Mucosa of rectum (tissue), 2 donors: ENCODE results near the gene ELK3.

ENCODE experiments used
- H3K27ac ChIP-seq, 2 donors: one replicate each; pipeline ENCODE4 v1.7.0; 2013; ENCODE audit warnings: inconsistent platforms in 2 of 2, low read depth in 2 of 2, low read length in 2 of 2
- H3K27me3 ChIP-seq, 2 donors: one replicate each; pipeline ENCODE4 v1.7.0; 2013; ENCODE audit warnings: low read length in 2 of 2; ENCODE audit not compliant: control insufficient read depth in 2 of 2, insufficient read depth in 2 of 2
- H3K36me3 ChIP-seq, 2 donors: one replicate each; pipeline ENCODE4 v1.7.0; 2013; ENCODE audit warnings: low read length in 2 of 2; ENCODE audit not compliant: control insufficient read depth in 2 of 2, insufficient read depth in 2 of 2
- H3K4me1 ChIP-seq, 2 donors: one replicate each; pipeline ENCODE4 v1.7.0; 2013; ENCODE audit warnings: low read length in 2 of 2, mild to moderate bottlenecking in 1 of 2; ENCODE audit not compliant: control insufficient read depth in 2 of 2, insufficient read depth in 2 of 2
- H3K4me3 ChIP-seq, 2 donors: one replicate each; pipeline ENCODE4 v1.7.0; 2013; ENCODE audit warnings: low read length in 2 of 2
- H3K9ac ChIP-seq, 2 donors: one replicate each; pipeline ENCODE4 v1.7.0; 2013; ENCODE audit warnings: low read length in 2 of 2, low read depth in 1 of 2, mild to moderate bottlenecking in 1 of 2
- H3K9me3 ChIP-seq, 2 donors: one replicate each; pipeline ENCODE4 v1.7.0; 2013; ENCODE audit warnings: low read length in 2 of 2; ENCODE audit not compliant: control insufficient read depth in 2 of 2
- donor health status: healthy.
- donor health status: Normal muscosa, but diverticular disease.

ELK3 gene

GRCh38 chr12:96186607-96187301, 7.4 kb upstream of the ELK3 start:
- Histone ChIP-seq H3K9ac (no peak overlapping the region), H3K9me3 (no peaks in the 10 kb centered on the region), H3K36me3 (no peaks in the 10 kb centered on the region), H3K27me3 (no peaks in the 10 kb centered on the region), H3K27ac (no peak overlapping the region), H3K4me3 (no peak overlapping the region), H3K4me1 (no peaks in the 10 kb centered on the region)

GRCh38 chr12:96187956-96188355, 6.2 kb upstream of the ELK3 start:
- Histone ChIP-seq H3K4me1 (no peaks in the 10 kb centered on the region), H3K27ac (no peak overlapping the region), H3K9me3 (no peaks in the 10 kb centered on the region), H3K9ac (no peak overlapping the region), H3K36me3 (no peaks in the 10 kb centered on the region), H3K4me3 (no peak overlapping the region), H3K27me3 (no peaks in the 10 kb centered on the region)

- Histone ChIP-seq H3K4me1 (no peaks in the 10 kb centered on the region), H3K36me3 (no peaks in the 10 kb centered on the region), H3K9ac (no peak overlapping the region), H3K27me3 (no peaks in the 10 kb centered on the region), H3K27ac (no peak overlapping the region), H3K4me3 (no peak overlapping the region), H3K9me3 (no peaks in the 10 kb centered on the region)
Observed at GRCh38 chr12:96189781-96190180, 4.4 kb upstream of the ELK3 start.

GRCh38 chr12:96190413-96191108, 3.6 kb upstream of the ELK3 start:
- Histone ChIP-seq H3K27ac (no peak overlapping the region), H3K9ac (no peak overlapping the region), H3K4me1 (peaks cover 0 to 2% of the 10 kb centered on the region in 2 donors), H3K4me3 (no peak overlapping the region), H3K36me3 (no peaks in the 10 kb centered on the region), H3K27me3 (no peaks in the 10 kb centered on the region), H3K9me3 (no peaks in the 10 kb centered on the region)

GRCh38 chr12:96192926-96193573, 1.1 kb upstream of the ELK3 start:
- H3K27ac ChIP-seq = peak overlapping the region in 1 of 2 donors; percentile 67
- H3K4me1 ChIP-seq = peaks cover 0 to 2% of the 10 kb centered on the region in 2 donors
- H3K27me3 ChIP-seq = no peaks in the 10 kb centered on the region
- H3K9ac ChIP-seq = no peak overlapping the region
- no peak overlapping the region for H3K4me3 ChIP-seq
- H3K36me3 ChIP-seq = no peaks in the 10 kb centered on the region
- no peaks in the 10 kb centered on the region for H3K9me3 ChIP-seq

- peak overlapping the region; percentile 51 to 61 for H3K27ac ChIP-seq
- peaks cover 0 to 2% of the 10 kb centered on the region in 2 donors for H3K4me1 ChIP-seq
- H3K9me3 ChIP-seq = no peaks in the 10 kb centered on the region
- H3K9ac ChIP-seq = peak overlapping the region; percentile 72 to 76
- no peaks in the 10 kb centered on the region for H3K36me3 ChIP-seq
- peak overlapping the region; percentile 78 to 92 for H3K4me3 ChIP-seq
- H3K27me3 ChIP-seq = no peaks in the 10 kb centered on the region
Observed at GRCh38 chr12:96194576-96194889, 358 bp downstream of the ELK3 start.

- peak overlapping the region; percentile 86 to 87 for H3K4me3 ChIP-seq
- peak overlapping the region; percentile 75 to 89 for H3K27ac ChIP-seq
- no peaks in the 10 kb centered on the region for H3K9me3 ChIP-seq
- H3K4me1 ChIP-seq = peaks cover 0 to 2% of the 10 kb centered on the region in 2 donors
- peak overlapping the region; percentile 78 to 86 for H3K9ac ChIP-seq
- no peaks in the 10 kb centered on the region for H3K27me3 ChIP-seq
- no peaks in the 10 kb centered on the region for H3K36me3 ChIP-seq
Observed at GRCh38 chr12:96194971-96195844, 1.0 kb downstream of the ELK3 start.

GRCh38 chr12:96195845-96196451, 1.8 kb downstream of the ELK3 start:
- H3K9me3 ChIP-seq = no peaks in the 10 kb centered on the region
- peak overlapping the region; percentile 37 to 44 for H3K9ac ChIP-seq
- H3K4me1 ChIP-seq = peaks cover 0 to 2% of the 10 kb centered on the region in 2 donors
- no peaks in the 10 kb centered on the region for H3K27me3 ChIP-seq
- H3K36me3 ChIP-seq = no peaks in the 10 kb centered on the region
- H3K4me3 ChIP-seq = peak overlapping the region; percentile 20 to 87
- peak overlapping the region; percentile 35 to 89 for H3K27ac ChIP-seq

- peaks cover 0 to 2% of the 10 kb centered on the region in 2 donors for H3K4me1 ChIP-seq
- H3K27ac ChIP-seq = no peak overlapping the region
- peak overlapping the region in 1 of 2 donors; percentile 33 for H3K4me3 ChIP-seq
- H3K9me3 ChIP-seq = no peaks in the 10 kb centered on the region
- no peak overlapping the region for H3K9ac ChIP-seq
- H3K27me3 ChIP-seq = no peaks in the 10 kb centered on the region
- no peaks in the 10 kb centered on the region for H3K36me3 ChIP-seq
Observed at GRCh38 chr12:96196781-96197180, 2.6 kb downstream of the ELK3 start.
